IMR-90 (cell line): Measurements from ENCODE around the gene UPK1B. TPM values are rescaled to one million over a fixed set of nuclear protein-coding genes. Genes with fewer than 3 reads are reported as not detected.

Experiments used
- ATAC-seq: fragments of 200-7000 bp; cut with Tn5 transposase; 2 replicates; pipeline ENCODE4 v1.9.1; 2020; ENCODE audit warnings: low read depth, mild to moderate bottlenecking, moderate library complexity
- BruUV-seq: library from RNA; stranded (reverse); fragments of 400-500 nt; replicated peaks from 2 replicates; lab custom pipeline; 2021; lab: Mats Ljungman, UMichigan
- CTCF ChIA-PET: fragments of 300-600 bp; formaldehyde crosslinking; extraction: SDS; loops from one replicate; lab custom pipeline; 2021; ENCODE audit warnings: antibody characterized with exemption; lab: Yijun Ruan, JAX
- POLR2A ChIA-PET: fragments of 300-600 bp; sonication (Branson Sonifier 250); formaldehyde crosslinking; loops from one replicate; lab custom pipeline; 2022; ENCODE audit warnings: antibody characterized with exemption; ENCODE audit not compliant: unreplicated experiment; lab: Charles Lee
- DNase-seq: peaks from one replicate; pipeline ENCODE4 v3.0.0; 2013
- H2AFZ ChIP-seq: replicated peaks from 2 replicates; pipeline ENCODE3; 2013; ENCODE audit warnings: low read length, mild to moderate bottlenecking; ENCODE audit not compliant: poor library complexity
- H2AK5ac ChIP-seq: 2 replicates; pipeline ENCODE4 v1.6.1; 2013; ENCODE audit warnings: low read depth, low read length, inconsistent platforms
- H2AK9ac ChIP-seq: replicated peaks from 2 replicates; pipeline ENCODE3; 2013; ENCODE audit warnings: mild to moderate bottlenecking, low read depth, low read length, moderate library complexity; ENCODE audit not compliant: poor library complexity
- H2BK120ac ChIP-seq: 2 replicates; pipeline ENCODE4 v1.6.1; 2013; ENCODE audit warnings: low read depth, low read length, inconsistent platforms
- H2BK15ac ChIP-seq: 3 replicates; pipeline ENCODE4 v1.6.1; 2013; ENCODE audit warnings: low read depth, low read length, inconsistent platforms
- H2BK20ac ChIP-seq: 2 replicates; pipeline ENCODE4 v1.6.1; 2013; ENCODE audit warnings: low read depth, mild to moderate bottlenecking, inconsistent platforms, low read length, moderate library complexity
- H2BK5ac ChIP-seq: 2 replicates; pipeline ENCODE4 v1.6.1; 2013; ENCODE audit warnings: mild to moderate bottlenecking, low read depth, low read length, inconsistent platforms; ENCODE audit not compliant: poor library complexity, severe bottlenecking
- H3K14ac ChIP-seq: replicated peaks from 2 replicates; pipeline ENCODE4 v1.6.1; 2013; ENCODE audit warnings: low read depth, low read length, inconsistent platforms
- H3K18ac ChIP-seq: 2 replicates; pipeline ENCODE4 v1.6.1; 2013; ENCODE audit warnings: low read depth, low read length, control low read depth
- H3K23ac ChIP-seq: 2 replicates; pipeline ENCODE4 v1.6.1; 2013; ENCODE audit warnings: low read depth, low read length, inconsistent platforms
- H3K27ac ChIP-seq: 2 replicates; pipeline ENCODE4 v1.5.1; 2013; ENCODE audit warnings: mild to moderate bottlenecking, control low read depth, low read length; ENCODE audit not compliant: insufficient read depth
- H3K27me3 ChIP-seq: 2 replicates; pipeline ENCODE4 v1.6.1; 2013; ENCODE audit warnings: low read length; ENCODE audit not compliant: control insufficient read depth, insufficient read depth
- H3K36me3 ChIP-seq: 2 replicates; pipeline ENCODE4 v1.6.1; 2013; ENCODE audit warnings: low read length, mixed read lengths; ENCODE audit not compliant: control insufficient read depth, insufficient read depth
- H3K4ac ChIP-seq: 2 replicates; pipeline ENCODE4 v1.6.1; 2013; ENCODE audit warnings: low read depth, low read length, inconsistent platforms
- H3K4me1 ChIP-seq: 2 replicates; pipeline ENCODE4 v1.6.1; 2013; ENCODE audit warnings: low read length, mixed read lengths; ENCODE audit not compliant: control insufficient read depth, insufficient read depth
- H3K4me2 ChIP-seq: 2 replicates; pipeline ENCODE4 v1.6.1; 2013; ENCODE audit warnings: low read depth, mild to moderate bottlenecking, control low read depth, low read length, moderate library complexity
- H3K4me3 ChIP-seq: 2 replicates; pipeline ENCODE4 v1.5.1; 2013; ENCODE audit warnings: low read depth, mild to moderate bottlenecking, control low read depth, low read length, moderate library complexity; ENCODE audit not compliant: insufficient read depth
- H3K56ac ChIP-seq: 2 replicates; pipeline ENCODE4 v1.6.1; 2013; ENCODE audit warnings: low read length, inconsistent platforms; ENCODE audit not compliant: insufficient read depth; ENCODE audit errors: extremely low read depth
- H3K79me1 ChIP-seq, 2 experiments: 2 replicates each; pipeline ENCODE4 v1.6.1; 2013; ENCODE audit warnings: low read length in 2 of 2, inconsistent platforms in 1 of 2, low read depth in 1 of 2
- H3K9ac ChIP-seq: 2 replicates; pipeline ENCODE4 v1.6.1; 2013; ENCODE audit warnings: low read depth, low read length, control low read depth
- H3K9me1 ChIP-seq: 2 replicates; pipeline ENCODE4 v1.6.1; 2013; ENCODE audit warnings: low read length, inconsistent platforms; ENCODE audit not compliant: insufficient read depth
- H3K9me3 ChIP-seq: 2 replicates; pipeline ENCODE4 v1.6.1; 2013; ENCODE audit warnings: low read length; ENCODE audit not compliant: control insufficient read depth, insufficient read depth
- H4K20me1 ChIP-seq: 2 replicates; pipeline ENCODE4 v1.6.1; 2013; ENCODE audit warnings: low read length, inconsistent platforms; ENCODE audit not compliant: insufficient read depth
- H4K5ac ChIP-seq: 2 replicates; pipeline ENCODE4 v1.6.1; 2013; ENCODE audit warnings: mild to moderate bottlenecking, low read depth, low read length, control low read depth
- H4K8ac ChIP-seq, 2 experiments: 2 replicates each; pipeline ENCODE4 v1.6.1; 2013; ENCODE audit warnings: low read depth in 2 of 2, low read length in 2 of 2, control low read depth in 1 of 2, inconsistent platforms in 1 of 2
- H4K91ac ChIP-seq: 2 replicates; pipeline ENCODE4 v1.6.1; 2013; ENCODE audit warnings: low read depth, low read length, inconsistent platforms; ENCODE audit not compliant: insufficient read depth
- BHLHE40 ChIP-seq: fragments of 150-350 bp; IDR thresholded peaks from 2 replicates; pipeline ENCODE4 v1.6.1; 2016; ENCODE audit warnings: mild to moderate bottlenecking, low read depth, low read length
- CEBPB ChIP-seq: IDR thresholded peaks from 2 replicates; pipeline ENCODE4 v1.6.1; 2012; ENCODE audit warnings: low read depth, low read length, improper control_type of control experiment
- MXI1 ChIP-seq: IDR thresholded peaks from 2 replicates; pipeline ENCODE4 v1.6.1; 2012; ENCODE audit warnings: low read depth, mild to moderate bottlenecking, low read length, moderate library complexity, borderline replicate concordance
- NFE2L2 ChIP-seq: fragments of 150-350 bp; IDR thresholded peaks from 2 replicates; pipeline ENCODE4 v1.6.1; 2016; ENCODE audit warnings: low read depth, mild to moderate bottlenecking, low read length
- POLR2A ChIP-seq: IDR thresholded peaks from 2 replicates; pipeline ENCODE4 v1.6.1; 2012; ENCODE audit warnings: mild to moderate bottlenecking, low read depth, low read length
- RCOR1 ChIP-seq: IDR thresholded peaks from 2 replicates; pipeline ENCODE4 v1.6.1; 2012; ENCODE audit warnings: mild to moderate bottlenecking, low read length, improper control_type of control experiment; ENCODE audit not compliant: insufficient replicate concordance
- WGBS, 2 experiments: methylation state at CpG; one replicate each; pipeline versions ENCODE4 v1.1.5 to v1.1.7; 2013; ENCODE audit warnings: missing lambda C conversion rate in 2 of 2; ENCODE audit not compliant: insufficient read length in 1 of 2; ENCODE audit errors: extremely low coverage in 2 of 2; 5-methylcytosine and 5-hydroxymethylcytosine counted together
- dilution Hi-C: fragments of 300-500 bp; cut with HindIII; formaldehyde crosslinking; loops from one replicate; pipeline ENCODE4 v1.14.3; 2018; ENCODE audit warnings: low sequenced_read_pairs; ENCODE audit not compliant: unreplicated experiment
- in situ Hi-C: fragments of 300-500 bp; cut with MboI; formaldehyde crosslinking; loops from 3 replicates; pipeline ENCODE4 v1.14.3; 2019; ENCODE audit warnings: low sequenced_read_pairs, inconsistent platforms, mixed read lengths
- intact Hi-C: fragments of 100-400 bp; cut with micrococcal nuclease; formaldehyde crosslinking; loops from 2 replicates; pipeline ENCODE4 v1.10.0; 2022
- polyA plus RNA-seq, 3 experiments: library from polyadenylated mRNA; depleted of rRNA; stranded (reverse); fragments of >200 nt; gene quantifications; 2 replicates each; pipeline ENCODE4 v1.2.3, GENCODE V29; 2012; ENCODE audit warnings: low replicate concordance in 1 of 3
- total RNA-seq: library from RNA; depleted of rRNA; stranded (reverse); fragments of >200 nt; gene quantifications from 2 replicates; pipeline ENCODE4 v1.2.3, GENCODE V29; 2012
- TF ChIP-seq, protein P1 (sequence below): fragments of 150-350 bp; IDR thresholded peaks from 2 replicates; pipeline ENCODE4 v1.6.1; 2016; ENCODE audit warnings: low read depth, mild to moderate bottlenecking, low read length, moderate library complexity, borderline replicate concordance
- TF ChIP-seq, protein P2 (sequence below): fragments of 150-350 bp; IDR thresholded peaks from 2 replicates; pipeline ENCODE4 v1.6.1; 2017; ENCODE audit warnings: mild to moderate bottlenecking, antibody characterized with exemption, low read length, low read depth

The UPK1B gene
- total and polyA plus RNA-seq, 2 of the 4 experiments (the other 2 are of a cell fraction): 0.36 to 0.55 TPM

DNA sequence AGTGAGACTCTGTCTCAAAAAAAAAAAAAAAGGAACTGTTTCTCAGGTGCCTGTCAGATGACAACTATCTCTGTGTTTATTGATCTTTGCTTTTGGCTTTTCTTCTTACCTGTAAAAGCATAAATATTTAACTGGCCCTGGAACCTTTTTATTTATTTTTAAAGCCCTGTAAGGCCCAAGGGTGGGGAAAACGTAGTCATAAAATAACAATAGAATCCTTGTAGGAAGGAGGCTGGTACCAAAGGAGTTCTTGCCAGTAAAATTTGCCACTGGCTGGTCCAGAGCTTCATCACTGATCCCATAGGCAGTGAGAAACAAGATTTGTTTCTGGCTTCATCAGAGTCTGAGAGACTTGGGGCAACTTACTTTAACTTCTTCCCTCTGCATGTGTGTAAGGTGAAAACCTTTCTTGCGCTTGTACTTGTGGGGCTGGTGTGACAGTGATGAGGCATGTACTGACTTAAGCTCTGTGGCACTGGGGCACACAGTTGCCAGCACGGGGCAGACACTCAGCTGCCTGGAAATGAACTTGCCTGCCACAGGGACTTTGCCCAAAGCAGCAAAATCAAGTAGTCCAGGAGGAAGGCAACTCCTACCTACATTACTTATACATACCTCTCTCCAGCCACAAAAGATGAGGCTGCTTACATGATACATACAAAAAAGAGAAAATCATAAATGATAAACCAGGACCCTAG is 47.7 kb downstream of the UPK1B start:
- DNase-seq (no peak), ATAC-seq (no peak)
- no peaks in the 10 kb centered on the region; the same call in 1 of the 2 replicates for H3K9me1 ChIP-seq
- ChIA-PET POLR2A (no interaction called here), CTCF (no interaction called here)
- no peak overlapping the region for H3K23ac ChIP-seq
- TF ChIP-seq POLR2A (no peak), NFE2L2 (no peak), MXI1 (no peak), RCOR1 (no peak), BHLHE40 (no peak), CEBPB (no peak)
- TF ChIP-seq, protein P1, sequence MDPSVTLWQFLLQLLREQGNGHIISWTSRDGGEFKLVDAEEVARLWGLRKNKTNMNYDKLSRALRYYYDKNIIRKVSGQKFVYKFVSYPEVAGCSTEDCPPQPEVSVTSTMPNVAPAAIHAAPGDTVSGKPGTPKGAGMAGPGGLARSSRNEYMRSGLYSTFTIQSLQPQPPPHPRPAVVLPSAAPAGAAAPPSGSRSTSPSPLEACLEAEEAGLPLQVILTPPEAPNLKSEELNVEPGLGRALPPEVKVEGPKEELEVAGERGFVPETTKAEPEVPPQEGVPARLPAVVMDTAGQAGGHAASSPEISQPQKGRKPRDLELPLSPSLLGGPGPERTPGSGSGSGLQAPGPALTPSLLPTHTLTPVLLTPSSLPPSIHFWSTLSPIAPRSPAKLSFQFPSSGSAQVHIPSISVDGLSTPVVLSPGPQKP: no peak
- TF ChIP-seq, protein P2, sequence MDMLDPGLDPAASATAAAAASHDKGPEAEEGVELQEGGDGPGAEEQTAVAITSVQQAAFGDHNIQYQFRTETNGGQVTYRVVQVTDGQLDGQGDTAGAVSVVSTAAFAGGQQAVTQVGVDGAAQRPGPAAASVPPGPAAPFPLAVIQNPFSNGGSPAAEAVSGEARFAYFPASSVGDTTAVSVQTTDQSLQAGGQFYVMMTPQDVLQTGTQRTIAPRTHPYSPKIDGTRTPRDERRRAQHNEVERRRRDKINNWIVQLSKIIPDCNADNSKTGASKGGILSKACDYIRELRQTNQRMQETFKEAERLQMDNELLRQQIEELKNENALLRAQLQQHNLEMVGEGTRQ: no peak
- intact Hi-C loops (no loop called here), dilution Hi-C loops (no loop called here), in situ Hi-C loops (no loop called here)
- no peak overlapping the region for H3K9ac ChIP-seq
- no peak overlapping the region for H2BK5ac ChIP-seq
- no peaks in the 10 kb centered on the region for H4K20me1 ChIP-seq
- no peak overlapping the region for H2BK20ac ChIP-seq
- H3K27ac ChIP-seq: no peak overlapping the region
- H3K18ac ChIP-seq: no peak overlapping the region
- no peak overlapping the region for H2AFZ ChIP-seq
- H3K9me3 ChIP-seq: no peaks in the 10 kb centered on the region
- no peaks in the 10 kb centered on the region for H3K27me3 ChIP-seq
- H2AK9ac ChIP-seq: no peak overlapping the region
- peaks cover 13 to 22% of the 10 kb centered on the region in 2 experiments; a peak in 3 of 4 replicates for H3K79me1 ChIP-seq
- H3K36me3 ChIP-seq: peaks cover 50% of the 10 kb centered on the region
- no peak overlapping the region for H4K5ac ChIP-seq
- WGBS, 2 experiments: no CpG with 5 or more reads among the region's 3 CpGs
- BruUV-seq: no TSS peak
- no peak overlapping the region for H3K4me2 ChIP-seq
- H3K4me1 ChIP-seq: 0 out of 2 replicates have a peak, but pooled peaks cover 3% of the 10 kb centered on the region
- H3K14ac ChIP-seq: no peak overlapping the region
- H4K91ac ChIP-seq: no peak overlapping the region
- H2BK15ac ChIP-seq: no peak overlapping the region
- no peak overlapping the region for H3K4ac ChIP-seq
- no peak overlapping the region for H4K8ac ChIP-seq
- H2BK120ac ChIP-seq: no peak overlapping the region
- H2AK5ac ChIP-seq: no peak overlapping the region
- no peak overlapping the region for H3K4me3 ChIP-seq
- H3K56ac ChIP-seq: no peak overlapping the region
